GM19455 (cell line): ENCODE measurements around the gene ASAP3.

Experiments
- ATAC-seq: cut with Tn5 transposase; IDR thresholded peaks from one replicate; pipeline ENCODE4 v1.9.1; 2021; ENCODE audit not compliant: unreplicated experiment

The ASAP3 gene

DNA sequence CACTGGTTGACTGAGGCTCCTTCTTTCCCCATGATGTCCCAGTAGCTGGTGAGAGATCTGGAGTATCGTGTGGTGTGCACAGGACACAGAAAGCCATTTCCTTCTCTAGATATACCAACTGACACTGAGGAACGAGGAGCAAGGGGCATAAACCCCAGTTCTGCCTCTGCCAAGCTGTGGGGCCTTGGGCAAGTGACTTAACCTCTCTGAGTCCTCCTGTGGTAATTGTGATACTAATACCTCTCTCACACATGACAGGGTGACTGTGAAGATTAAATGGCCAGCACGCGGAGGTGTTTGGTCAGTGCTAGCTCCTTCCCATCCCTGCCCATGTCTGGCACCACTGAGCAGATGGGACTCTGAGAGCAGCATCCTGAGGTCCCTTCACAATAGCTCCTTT, 33.1 kb downstream of the ASAP3 start:
- no peak for ATAC-seq

DNA sequence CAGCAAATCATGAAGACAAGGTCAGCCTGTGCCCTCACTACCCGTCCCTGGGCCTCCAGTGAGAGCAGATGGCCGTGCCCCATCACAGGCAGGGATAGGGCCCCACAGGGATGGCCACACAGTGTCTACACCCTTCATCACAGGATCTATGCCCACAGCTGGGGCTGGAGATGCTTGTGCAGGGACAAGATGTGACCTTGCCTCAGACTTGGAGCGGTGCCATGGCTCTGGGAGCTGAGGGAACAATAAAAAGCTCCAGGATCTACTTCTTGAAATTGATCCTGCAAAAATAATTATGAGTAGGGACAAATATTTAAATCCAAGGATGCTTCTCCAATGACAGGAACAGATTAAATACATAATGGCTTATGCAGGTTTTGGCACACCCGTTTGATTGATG, 34.0 kb downstream of the ASAP3 start:
- no peak for ATAC-seq

DNA sequence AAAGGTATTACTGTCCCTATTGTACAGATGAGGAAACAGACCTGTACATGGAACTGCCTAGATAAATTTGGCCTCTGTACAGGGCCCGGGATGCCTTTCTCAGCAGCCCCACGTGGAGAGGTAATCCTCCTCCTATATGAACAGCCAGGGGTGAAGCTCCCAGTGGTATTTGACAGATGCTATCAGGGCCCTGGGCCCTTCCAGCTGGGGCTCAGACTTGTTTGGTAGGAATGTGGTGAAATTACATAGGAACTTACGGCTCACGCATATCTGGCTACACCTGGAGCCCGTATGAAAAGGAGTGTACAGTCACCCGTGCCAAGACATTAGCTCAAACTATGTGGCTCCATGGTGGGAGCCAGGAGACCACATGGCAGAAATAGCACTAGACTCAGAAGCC, 34.7 kb downstream of the ASAP3 start:
- ATAC-seq = no peak

DNA sequence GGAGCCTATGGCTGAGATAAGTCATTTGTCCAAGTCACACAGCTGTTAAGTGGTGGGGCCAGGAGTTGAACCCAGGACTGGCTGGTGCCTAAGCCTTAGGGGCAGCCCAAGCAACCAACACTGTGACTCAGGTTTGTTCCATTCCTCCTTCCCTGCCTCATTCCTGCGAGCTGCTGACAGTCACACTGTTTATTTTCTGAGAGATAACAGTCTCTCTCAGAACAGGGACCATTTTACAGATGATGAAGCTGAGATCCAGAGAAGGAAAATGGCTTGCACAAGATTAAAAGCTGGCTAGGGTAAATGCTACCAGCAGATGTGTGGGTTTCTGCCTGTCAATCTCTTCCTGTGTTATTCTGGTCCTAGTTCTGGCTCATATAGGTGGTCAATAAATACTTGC, 35.1 kb downstream of the ASAP3 start:
- no peak for ATAC-seq

DNA sequence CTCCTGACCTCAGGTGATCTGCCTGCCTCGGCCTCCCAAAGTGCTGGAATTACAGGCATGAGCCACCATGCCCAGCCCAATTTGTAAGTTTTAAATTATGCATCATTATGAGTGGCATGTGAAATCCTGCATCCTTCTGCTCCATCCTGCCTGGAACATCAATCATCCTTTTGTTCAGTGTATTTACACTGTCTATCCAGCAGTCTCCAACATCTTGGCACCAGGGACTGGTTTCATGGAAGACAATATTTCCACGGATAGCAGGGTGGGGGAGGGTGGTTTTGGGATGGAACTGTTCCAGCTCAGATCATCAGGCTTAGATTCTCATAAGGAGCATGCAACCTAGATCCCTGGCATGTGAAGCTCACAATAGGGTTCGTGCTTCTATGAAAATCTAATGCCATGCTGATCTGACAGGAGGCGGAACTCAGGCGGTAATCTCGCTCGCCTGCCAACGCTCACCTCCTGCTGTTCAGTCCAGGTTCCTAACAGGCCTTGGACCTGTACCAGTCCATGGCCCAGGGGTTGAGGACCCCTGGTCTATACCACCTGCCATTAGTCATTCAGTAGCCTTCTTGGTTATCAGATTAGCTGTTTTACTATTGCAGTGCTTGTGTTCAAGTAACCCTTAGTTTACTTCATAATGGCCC, 37.2 kb downstream of the ASAP3 start:
- ATAC-seq = no peak

DNA sequence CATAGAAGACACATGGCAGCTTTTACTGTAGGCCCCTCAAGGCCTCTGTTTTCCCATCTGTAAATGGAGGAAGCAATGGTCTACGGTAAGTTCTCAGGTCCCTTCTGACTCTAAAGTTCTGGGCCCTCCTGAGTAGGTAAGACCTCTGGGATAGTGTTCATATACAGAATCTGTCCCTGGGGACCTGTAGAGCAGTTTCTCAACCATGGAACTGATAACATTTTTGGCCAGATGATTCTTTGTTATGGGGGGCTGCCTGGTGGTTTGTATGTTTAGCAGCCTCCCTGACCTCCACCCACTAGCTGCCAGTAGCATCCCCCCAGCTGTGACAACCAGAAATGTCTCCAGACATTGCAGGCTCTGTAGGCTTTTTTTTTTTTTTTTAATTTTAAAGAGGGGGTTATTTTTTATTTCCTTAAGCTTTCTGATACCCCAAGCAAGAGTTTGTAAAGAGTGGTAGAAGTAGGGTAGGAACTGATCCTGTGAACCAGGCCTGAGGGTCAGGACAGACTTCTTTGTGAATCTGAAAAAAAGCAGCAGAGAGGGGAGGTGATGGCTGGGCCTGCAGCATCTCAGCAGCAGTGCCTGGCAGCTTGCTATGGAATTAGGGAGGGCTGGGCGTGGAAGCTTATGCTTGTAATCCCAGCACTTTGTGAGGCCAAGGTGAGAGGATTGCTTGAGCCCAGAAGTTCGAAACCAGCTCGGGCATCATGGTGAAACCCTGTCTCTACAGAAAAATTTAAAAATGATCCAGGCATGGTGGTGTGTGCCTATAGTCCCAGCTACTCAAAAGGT, 39.2 kb downstream of the ASAP3 start:
- no peak for ATAC-seq

DNA sequence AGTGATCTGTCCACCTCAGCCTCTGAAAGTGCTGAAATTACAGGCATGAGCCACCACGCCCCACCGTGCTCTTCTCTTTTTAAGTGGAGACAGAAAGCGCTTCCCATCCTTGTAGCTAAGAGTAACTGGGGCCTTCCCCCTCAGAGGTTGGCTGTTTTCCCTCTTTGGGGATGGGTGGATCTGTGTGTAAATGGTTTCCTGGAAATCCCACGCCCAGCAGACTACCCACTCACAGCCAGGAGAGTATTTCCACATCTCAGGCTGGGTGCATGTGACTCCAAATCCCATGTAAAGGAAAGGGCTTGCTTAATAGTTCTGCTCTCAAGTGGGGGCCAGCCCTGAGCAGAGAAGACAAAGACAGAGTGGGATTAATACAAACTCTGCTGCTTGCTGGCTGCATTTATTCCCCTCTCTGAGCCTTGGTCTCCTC, 39.9 kb downstream of the ASAP3 start:
- ATAC-seq = no peak

DNA sequence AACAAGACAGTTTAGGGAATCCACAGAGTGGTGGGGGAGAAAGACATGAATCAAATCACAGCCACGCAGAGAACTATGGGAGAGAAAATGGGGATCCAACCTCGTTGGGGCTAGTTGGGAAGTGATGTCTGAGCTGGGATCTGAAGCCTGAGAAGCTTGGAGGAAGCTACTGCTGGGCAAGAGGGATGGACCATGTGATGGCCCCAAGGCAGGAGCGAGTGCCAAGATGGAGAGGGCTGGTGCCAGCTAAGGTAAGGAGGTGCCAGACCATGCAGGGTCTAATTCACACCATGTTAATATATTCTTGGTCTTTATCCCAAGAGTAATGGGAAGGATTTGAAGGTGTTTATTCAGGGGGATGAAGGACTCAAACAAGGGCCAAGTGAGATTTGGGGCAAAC, 41.2 kb downstream of the ASAP3 start:
- no peak for ATAC-seq

DNA sequence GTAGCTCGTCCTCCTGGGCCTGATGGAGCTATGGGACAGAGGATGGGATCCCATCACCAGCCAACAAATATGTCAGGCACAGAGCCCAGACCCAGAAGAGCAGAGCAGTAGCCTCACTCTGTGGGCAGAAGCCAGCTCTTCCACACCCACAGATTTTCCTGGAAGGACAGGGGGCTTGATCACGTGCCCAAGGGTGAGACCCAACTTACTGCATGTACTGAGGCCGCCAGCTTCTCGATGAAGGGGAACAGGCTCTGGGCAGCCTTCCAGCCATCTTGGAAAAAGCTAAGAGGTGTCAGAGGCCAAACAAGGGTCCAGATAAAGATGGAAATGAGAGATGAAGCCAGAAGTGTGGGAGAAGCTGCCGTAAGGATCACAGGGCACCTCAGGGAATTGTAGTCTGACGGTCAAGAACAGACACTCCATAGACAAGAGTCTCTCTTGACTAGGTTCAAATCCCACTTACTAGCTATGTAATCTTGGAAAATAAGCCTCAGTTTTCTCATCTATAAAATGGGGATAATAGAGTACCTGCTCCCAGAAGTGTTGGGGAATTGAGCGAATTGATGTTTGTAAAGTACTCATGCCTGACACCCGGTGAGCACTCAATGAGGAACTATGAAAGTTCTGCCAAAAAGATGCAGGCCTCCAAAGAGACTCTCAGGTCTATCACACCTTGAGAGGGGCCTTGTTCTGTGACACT, 42.4 kb downstream of the ASAP3 start:
- ATAC-seq = no peak

DNA sequence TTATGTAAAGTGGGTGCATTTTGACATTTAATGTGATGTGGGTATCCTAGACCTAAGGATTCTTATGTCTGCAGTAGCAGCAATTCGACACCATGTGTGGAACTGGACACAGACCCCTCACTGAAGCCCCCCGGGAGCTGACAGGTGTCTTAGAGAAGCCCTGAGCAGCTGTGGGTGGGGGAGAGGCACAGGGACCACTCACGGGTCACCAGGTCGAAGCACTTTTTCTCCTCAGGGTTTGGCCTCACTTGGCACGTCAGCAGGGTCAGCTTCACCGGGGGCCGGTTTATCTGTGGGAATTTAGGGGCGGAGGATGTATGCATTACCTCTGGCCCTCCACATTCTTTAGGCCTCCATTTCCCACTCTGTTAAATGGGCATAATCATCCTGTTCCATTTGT, 45.4 kb downstream of the ASAP3 start:
- no peak for ATAC-seq

DNA sequence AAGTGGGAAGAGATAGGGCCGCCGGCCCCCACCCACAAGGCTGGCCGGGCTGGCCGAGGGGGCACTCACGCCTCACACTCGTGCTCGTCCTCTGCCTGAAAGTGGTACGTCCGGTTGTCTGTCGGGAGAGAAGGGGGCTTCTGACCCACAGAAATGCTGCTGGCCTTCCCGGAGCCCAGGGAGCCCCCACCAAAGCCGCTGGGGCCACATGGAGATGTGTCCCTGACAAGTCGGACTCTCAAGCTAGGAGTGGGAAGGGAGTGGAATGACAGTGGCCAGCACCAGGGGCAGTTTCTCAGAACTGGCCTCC, 46.7 kb downstream of the ASAP3 start:
- ATAC-seq = no peak

DNA sequence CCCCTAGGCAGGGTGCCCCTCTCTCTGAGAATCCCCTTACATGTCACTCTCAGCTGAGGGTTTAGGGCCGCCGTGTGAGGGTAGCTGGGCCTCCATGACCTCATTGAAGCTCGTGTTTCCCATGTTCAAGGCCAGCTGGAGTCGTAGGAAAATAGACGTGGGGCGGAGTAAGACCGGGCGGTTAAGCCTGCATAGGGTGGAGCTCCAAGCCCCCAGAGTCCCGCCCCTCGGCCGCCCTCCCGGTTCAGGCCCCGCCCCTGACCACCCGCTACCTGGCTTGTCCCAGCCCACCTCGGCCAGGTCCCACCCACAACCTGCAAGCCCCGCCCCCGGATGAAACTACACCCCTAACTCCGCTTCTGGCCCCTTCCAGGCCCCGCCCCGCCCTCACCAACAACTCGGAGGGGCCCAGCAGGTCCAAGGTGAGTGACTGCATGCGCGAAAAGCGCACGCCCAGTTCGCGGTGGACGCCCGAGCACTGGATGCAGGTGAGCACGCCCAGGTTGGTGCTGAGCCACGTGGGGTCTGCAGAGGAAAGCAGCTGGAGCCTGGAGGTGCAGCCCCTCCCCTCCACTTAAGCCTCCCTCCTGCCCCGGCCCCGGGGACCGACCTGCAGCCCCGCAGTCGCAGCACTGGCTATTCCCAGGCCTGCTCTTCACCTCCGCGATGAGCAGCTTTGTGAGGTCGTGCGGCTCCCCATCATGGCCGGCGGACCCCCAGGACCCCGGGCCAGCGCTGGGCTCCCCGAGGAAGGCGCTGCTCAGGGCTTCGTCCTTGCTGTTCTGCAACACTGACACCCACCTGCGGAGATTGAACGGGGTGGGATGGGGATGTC, 47.2 kb downstream of the ASAP3 start:
- no peak for ATAC-seq

DNA sequence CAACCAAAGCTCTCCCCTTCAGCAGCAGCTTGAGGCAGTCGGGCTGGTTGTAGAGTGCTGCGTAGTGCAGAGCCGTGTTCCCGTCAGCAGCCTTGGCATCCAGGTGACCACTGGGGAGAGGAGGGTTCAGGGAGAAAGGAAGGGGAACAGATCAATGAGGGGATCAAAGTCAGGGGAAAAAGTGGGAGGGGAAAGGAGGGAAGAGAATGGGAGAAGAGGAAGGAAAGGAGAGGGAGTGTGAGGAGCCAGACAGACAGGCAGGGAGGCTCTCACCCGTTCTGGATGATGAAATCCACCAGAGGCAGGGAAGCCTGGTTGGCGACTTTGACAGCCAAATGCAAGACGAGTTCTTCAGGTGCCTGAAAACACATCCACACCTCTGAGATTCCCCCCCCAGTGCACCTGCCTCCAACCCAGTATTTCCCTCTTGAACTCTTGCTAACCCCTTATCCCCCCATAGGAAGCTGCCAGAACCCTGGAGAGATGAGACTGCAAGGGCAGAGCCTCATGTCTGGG, 49.7 kb downstream of the ASAP3 start:
- no peak for ATAC-seq

DNA sequence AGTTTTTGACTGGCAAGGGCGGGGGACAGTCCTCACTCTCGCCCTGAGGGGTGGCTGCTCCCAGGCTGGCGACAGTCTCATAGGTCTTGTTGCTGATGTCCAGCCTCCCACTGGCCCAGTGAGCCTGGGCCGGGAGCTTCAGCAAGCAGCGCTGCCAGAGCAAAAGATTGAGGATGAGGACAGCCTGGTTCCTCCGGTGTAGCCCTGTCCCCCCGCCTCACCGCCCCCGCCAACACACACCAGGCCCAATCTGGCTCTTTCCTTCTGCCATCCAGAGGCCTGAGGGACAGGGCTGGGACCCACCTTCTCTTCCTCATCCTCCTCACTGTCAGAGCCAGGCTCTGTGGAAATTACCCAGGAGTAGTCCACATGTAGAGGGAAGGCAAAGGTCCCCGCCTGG, 50.9 kb downstream of the ASAP3 start:
- ATAC-seq = no peak

DNA sequence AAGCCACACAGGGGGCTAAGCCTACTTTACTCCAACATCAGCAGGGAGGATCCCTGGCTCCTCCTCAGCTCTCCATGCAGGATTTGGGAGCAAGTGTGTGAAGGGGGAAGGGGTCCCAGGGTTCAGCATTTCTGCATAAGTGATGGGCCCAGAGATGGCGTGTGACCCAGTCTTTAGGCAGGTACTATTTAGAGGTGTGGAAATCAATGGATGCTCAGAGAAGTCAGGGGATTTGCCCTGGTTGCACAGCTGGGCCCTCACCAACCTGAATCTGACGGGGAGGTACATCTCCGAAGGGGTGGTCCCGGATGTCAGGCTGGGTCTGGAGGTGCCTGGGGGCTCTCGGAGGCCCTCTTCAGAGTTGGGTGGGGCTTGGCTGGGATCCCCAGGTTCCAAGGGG, 52.5 kb downstream of the ASAP3 start:
- no peak for ATAC-seq

DNA sequence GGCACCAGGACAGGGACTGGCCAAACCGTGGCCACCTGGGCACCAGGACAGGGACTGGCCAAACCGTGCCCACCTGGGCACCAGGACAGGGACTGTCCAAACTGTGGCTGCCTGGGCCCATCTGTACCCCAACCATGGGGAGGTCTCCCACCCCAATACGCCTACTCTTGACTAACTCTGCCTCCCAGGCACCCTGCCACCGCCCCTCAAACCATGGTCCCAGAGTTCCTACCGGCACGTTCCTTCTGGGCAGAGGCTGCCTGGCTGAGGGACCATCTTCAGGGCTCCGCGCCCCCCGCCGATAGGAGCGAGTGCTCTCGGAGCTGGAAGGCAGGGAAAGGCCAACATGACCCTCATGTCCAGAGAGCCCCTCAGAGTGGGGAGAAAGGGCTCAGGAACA, 53.2 kb downstream of the ASAP3 start:
- no peak for ATAC-seq

DNA sequence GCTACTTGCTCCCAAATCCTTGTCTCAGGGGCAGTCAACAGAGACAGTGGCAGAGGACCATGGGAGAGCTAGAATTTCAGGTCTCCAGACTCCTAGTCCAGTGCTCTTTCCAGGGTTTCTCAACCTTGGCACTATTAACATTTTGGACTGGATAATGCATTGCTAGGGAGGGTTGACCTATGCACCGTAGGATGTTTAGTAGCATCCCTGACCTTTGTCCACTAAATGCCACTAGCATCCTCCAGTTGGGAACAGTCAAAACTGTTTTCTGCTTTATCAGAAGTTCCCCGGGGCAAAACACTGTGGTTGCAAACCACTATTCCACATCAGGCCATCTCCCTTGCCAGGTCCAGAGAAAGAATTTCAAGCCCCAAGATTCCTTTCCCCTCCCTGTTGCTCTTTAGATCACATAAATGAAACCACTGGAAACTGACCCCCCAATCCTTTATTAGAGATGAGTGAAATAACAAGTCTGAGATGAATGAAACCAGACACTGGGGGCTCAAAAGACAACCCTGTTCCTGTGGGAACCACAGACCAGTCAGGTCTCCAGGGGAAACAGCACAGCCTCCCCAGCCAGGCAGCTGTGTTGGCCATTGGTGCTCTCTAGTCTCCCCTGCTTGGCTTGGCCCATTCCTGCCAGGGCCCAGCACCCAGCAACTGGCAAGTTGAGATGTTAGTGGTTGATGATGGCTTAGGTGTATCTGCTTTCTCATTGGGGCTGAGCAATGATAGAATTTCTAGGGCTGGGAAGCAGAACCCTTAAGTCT, 55.7 kb downstream of the ASAP3 start:
- ATAC-seq = no peak

DNA sequence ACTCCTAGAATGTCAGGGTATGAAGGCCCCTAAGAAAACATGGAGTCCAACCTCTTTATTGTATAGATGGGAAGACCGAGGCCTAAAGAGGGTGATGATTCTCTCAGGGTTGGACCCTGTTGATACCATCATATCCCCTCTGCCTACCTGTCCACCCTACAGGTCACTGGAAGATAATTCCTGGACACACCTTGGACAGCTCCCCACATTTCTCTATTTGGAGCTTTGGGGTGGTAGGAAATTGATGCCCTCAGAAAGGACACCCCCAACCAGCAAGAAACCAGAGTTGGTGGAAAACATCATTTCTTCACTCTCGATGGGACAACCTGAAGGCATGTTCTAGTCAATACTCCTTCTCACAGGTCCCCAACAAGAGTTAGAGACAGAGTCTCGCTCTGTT, 56.4 kb downstream of the ASAP3 start:
- no peak for ATAC-seq

DNA sequence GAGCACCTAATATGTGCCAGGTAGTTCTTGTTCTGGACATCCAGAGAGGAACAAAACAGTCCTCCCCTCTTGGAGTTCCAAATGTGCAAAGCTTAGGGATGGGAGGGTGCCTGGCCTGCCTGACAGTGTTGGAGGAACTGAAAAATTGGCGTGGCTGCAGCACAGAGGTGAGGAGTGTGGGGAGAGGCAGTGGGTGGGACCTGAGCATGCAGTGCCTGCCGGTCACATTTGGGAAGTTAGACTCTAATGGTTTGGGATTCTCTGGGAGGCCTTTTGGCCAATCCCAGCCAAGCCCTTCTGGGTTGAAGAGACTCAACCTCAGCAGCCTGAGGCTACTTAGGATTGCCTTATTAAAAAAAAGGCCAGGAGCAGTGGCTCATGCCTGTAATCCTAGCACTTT, 57.2 kb downstream of the ASAP3 start:
- ATAC-seq = no peak

DNA sequence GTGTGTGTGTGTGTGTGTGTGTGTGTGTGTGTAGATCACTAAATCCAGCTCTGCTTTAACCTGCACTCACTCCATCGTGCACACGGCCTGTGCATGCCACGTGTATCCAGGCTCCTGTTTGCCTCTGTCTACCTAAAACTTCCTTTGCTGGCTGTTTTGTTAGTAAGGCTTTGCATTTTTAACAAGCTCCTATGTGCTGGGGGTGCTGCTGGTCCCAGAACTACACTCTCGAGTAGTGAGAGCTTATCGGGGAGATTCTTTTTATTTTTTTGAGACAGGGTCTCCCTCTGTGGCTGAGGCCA, 58.8 kb downstream of the ASAP3 start:
- no peak for ATAC-seq
